NCI-H69 (cell line): Measurements from ENCODE around the gene CDKL4.
"Not testable (repeated sequence)": the region's sequence is repeated elsewhere in the genome, so short reads cannot be mapped to it uniquely, and the experiment has no call there.

ENCODE experiments used
- DNase-seq: peaks from one replicate; lab custom pipeline; 2025; lab: John Stamatoyannopoulos, UW

CDKL4 gene

DNA sequence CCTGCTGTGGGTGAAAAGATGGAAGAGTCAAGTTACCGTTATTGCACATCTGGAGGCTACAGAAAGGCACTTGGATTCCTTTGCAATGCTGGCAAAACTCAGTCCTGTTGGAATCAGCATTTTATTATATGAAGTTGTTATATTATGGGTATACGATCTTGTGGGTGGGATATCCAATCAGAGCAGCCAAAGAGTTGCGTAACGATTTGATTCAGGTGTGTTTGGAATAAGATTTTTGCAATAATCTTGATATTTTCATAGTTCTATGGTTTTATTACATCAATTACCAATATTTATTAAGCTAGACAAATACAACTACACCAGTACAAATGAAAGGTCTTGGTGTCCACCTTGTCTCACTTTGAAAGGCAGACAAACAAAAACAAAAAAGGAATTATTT lies 65.0 kb downstream of the CDKL4 start:
- no peak for DNase-seq

DNA sequence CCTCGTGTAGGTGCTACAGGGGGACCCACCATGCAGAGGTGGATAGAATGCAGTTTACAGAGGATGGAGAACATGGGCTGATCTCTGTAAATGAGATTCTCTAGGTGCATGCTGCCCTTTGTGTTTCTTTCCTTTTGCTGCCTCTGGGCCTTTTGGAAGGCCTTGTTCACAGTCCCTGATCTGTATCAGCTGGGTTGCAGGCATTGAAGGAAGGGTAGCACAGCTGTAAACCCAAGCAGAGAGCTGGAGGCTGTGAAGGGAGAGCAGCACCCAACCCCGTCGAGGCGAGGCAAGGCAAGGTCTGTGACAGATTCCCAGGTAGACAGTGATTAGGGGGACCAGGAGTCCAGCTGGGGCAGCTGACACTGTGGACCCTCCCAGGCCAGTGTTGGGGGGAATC lies 66.8 kb downstream of the CDKL4 start:
- no peak for DNase-seq

DNA sequence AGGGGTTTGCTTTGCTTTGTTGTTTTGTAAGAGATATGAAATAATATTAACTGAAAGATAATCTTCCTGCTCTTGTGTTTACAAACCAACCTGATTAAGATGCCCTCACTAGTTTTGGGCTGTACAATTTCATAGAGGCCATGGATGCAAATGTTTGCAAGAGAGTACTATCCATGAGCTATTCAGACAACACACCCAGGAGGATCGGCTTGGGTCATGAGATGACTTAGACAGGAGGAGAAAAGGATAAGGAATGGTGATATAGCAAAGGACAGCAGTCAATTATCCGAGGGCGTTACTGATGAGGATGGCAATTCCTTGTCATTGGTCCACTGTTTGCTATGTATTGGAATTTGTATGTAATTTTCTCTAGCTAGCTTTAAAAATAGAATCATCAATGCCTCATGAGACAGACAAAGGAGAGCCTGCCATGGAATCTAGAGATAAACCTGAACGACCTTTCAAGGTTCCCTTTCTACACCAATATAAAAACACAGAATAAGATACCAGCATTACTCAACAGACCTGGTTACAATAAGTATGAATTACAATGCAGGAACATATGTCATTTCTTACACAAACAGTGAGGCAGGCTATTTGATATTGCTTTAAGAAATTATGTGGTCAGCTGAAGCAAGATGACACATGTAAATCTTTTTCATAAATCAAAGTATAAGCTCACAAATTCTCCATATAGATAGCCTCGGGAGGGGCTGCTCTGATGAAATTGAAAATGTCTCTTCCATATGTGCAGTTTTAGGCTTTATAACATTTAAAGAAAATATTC lies 68.6 kb downstream of the CDKL4 start:
- DNase-seq: no peak

DNA sequence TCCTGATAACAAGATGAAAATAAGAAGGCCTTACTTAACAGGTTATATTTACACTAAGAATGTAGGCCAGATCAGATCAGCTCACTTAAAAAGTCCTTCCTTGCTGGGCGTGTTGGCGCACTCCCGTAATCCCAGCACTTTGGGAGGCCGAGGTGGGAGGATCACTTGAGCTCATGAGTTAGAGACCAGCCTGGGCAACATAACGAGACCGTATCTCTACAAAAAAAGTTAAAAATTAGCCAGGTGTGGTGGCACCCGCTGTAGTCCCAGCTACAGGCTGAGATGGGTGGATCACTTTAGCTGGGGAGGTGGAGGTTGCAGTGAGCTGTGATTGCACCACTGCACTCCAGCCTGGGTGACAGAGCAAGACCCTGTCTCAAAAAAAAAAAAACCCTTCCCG lies 69.7 kb downstream of the CDKL4 start:
- DNase-seq: no peak

DNA sequence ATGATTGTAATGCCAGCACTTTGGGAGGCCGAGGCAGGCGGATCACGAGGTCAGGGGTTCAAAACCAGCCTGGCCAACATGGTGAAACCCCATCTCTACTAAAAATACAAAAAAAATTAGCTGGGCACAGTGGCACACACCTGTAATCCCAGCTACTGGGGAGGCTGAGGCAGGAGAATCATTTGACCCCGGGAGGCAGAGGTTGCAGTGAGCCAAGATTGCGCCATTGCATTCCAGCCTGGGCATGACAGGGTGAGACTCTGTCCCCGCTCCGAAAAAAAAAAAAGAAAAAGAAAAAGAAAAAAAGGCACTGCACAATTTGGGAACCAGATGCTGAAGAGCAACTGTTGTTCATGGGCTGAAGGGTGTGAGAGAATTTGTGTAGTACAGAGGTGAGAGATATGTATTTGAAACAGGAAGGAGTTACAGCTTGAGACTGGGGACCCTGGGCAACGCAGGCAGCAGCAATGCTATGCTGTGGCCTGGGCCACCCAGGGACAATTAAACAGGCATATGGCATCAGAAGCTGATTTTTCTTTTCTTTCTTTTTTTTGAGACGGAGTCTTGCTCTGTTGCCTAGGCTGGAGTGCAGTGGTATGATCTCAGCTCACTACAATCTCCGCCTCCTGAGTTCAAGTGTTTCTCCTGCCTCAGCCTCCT lies 71.6 kb downstream of the CDKL4 start:
- DNase-seq: not testable (repeated sequence)

DNA sequence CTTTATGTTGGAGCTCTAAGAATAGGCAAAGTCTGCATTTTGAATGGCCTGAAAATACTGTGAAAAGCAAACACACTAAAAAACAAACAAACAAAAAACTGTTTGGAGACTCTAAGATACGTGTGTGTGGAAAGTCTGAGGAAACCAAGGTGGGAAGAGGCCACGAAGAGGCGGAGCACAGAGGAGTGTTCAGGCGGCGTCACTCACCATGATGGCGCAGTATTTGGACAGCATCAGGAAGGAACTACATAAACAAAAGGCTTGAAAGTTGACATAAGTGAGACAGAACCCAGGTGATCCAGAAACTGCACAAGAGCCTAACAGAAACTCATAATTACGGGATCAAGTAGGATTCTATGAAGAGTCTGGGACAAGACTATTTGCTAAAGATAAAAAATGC lies 72.1 kb downstream of the CDKL4 start:
- no peak for DNase-seq

DNA sequence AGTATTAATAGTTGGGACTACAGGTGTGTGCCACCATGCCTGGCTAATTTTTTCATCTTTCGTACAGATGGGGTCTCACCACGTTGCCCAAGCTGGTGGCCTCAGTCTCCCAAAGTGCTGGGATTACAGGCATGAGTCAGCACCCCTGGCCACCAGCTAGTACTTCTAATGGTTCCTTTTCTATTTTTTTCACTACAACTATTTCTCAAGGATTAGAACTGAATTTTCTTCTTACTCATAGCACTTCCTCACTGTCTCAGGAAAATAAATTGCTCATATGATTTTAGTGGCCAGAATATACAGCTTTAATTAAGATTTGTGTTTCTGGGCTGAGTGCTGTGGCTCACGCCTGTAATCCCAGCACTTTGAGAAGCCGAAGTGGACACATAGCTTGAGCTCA lies 79.7 kb downstream of the CDKL4 start:
- no peak for DNase-seq

DNA sequence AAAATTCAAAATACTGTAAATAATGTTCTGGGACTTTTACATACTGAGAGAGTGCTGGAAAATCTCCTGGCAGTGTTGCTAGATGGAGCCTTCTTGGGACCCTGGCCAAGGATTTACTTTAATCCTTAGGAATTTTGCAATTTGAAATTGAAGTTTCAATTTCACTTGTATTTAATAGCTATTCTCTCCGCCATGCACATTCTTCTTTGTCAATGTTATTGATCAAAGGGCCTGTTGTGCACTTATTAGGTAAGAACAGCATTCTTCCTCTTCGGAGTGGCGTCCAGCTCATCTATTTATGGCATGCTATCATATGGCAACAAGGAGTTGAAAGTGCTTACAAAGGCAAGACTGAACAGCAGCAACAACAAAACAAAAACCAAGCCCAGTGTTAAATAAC lies 82.8 kb downstream of the CDKL4 start:
- DNase-seq: no peak

DNA sequence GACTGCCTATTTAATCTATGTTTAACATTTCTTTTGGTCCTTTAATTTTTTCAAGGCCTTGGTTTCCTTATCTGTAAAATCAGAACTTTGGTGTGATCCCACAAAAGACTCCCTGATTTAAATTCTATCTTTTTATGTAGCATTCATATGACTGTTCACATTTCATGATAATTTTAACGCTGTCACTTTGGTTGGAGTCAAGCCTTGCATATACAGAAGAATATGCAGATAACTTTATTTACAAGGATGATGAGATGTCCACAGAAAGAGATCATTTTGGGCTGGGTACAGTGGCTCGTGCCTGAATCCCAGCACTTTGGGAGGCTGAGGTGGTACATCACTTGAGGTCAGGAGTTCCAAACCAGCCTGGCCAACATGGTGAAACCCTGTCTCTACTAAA lies 84.5 kb downstream of the CDKL4 start:
- no peak for DNase-seq

DNA sequence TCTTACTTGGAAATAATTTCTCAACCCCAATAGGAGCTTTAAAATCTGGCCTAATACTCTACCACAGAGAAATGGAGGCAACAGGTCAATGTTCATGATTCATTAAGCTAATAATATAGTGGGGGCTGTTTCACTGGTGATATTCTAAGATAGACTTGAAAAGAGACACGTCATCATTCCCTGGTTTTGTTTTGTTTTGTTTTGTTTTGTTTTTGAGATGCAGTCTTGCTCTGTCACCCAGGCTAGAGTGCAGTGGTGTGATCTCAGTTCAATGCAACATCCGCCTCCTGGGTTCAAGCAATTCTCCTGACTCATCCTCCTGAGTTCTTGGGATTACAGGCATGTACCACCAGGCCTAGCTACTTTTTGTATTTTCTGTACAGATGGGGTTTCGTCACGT lies 85.4 kb downstream of the CDKL4 start:
- DNase-seq: no peak

DNA sequence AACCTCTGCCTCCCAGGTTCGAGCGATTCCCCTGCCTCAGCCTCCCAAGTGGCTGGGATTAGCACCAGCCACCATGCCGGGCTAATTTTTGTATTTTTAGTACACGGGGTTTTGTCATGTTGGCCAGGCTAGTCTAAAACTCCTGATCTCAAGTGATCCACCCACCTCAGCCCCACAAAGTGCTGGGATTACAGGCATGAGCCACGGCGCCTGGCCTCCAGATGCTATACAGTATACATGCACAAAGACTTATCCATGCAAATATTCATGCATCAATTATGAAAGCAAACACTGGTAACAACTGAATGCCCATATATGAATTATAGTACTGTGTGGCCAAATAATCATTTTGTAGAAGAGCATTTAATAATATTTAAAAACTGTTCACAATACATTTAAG lies 86.9 kb downstream of the CDKL4 start:
- no peak for DNase-seq

DNA sequence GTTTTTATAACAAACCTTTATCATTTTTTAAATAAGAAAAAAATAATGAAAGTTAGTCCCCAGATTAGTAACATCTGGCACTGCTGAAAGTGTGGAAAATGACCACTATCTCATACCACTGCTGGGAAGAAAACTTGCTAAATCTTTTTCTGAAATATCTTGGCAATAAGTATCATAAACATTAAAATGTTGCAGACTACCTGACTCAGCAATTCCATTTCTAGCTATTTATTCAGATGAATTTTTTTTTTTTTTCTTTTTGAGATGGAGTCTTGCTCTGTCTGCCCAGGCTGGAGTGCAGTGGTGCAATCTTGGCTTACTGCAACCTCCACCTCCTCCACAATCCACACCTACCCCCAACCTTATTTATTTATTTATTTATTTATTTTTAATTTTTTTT lies 87.7 kb downstream of the CDKL4 start:
- no peak for DNase-seq

DNA sequence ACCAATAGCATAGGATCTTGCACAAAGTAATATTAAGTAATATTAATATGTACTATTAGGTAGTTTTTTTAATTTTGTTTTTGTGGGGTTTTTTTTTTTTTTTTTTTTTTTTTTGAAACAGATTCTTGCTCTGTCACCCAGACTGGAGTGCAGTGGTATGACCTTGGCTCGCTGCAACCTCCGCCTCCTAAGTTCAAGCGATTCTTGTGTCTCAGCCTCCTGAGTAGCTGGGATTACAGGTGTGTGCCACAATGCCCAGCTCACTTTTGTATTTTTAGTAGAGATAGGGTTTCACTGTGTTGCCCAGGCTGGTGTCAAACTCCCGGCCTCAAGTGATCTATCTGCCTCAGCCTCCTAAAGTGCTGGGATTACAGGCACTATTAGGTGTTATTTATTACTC lies 88.2 kb downstream of the CDKL4 start:
- not testable (repeated sequence) for DNase-seq

DNA sequence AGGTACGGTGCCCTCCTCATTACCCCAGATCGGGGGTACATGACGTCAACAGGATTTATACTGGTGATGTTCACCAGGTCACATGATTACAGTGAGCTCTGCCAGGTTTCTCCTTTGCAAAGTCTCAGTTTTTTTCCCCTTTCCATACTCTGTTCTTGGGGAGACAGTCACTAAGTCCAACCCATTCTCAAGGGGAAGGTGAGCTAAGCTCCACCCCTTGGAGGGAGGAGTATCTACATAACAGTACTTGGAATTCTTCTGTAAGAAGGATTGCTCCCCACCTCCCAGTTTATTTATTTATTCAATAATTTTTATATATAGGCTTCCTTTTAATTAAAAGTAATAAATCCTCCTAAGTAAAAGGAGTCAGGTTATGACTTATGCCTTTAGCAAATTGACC lies 88.8 kb downstream of the CDKL4 start:
- DNase-seq: no peak

DNA sequence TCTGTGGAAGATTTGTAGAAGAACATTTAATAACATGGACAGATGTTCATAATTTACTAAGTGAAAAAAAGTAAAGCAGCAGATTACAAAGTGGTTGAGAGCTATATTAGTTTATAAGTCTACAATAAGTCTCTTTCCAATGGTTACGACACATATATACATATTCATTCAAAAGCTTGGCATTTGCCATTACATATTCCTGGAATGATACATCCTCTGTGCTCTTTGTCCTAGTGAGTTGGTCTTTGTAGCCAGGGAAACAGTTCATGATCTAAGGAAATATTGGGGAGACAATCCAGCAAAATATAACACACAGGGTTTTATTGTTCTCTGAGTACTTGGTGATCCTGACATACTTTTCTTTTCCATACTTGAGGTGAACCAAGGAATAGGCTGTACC lies 90.5 kb downstream of the CDKL4 start:
- DNase-seq: no peak

DNA sequence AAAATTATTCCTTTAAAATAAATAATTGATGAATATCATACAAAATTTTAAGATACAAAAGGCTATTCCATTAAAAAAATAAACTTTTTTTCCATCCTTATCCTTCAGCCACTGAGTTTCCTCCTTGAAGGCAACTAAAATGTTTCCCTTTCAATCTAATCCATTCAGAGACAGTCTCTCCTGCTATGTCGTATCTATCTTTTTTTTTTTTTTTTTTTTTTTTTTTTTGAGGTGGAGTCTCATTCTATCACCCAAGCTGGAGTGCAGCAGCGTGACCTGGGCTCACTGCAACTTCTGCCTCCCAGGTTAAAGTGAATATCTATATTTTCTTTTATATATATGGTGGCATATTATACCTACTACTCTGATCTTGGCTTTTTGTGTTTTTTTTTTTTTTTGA lies 91.3 kb downstream of the CDKL4 start:
- DNase-seq: no peak

DNA sequence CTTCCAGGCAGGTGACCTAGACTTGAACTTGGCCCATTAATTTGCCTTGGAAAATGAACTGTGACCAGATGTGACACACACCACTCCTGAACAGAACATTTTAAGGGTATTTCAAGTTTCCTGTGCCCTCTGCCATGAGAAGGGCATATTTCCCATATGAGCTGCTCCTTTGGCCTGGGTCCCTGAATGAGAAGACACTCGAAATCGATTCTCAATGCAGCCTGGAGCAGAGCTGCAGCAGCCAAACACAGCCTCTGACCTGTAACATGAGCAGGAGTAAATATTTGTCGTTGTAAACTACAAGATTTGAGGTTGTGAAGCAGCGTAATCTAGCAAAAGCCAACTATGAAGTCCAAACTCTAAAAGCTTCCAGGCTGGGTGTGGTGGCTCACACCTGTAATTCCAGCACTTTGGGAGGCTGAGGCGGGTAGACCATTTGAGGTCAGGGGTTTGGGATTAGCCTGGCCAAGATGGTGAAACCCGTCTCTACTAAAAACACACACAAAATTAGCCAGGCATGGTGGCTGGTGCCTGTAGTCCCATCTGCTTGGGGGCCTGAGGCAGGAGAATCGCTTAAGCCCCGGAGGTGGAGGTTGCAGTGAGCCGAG lies 92.8 kb downstream of the CDKL4 start:
- no peak for DNase-seq

DNA sequence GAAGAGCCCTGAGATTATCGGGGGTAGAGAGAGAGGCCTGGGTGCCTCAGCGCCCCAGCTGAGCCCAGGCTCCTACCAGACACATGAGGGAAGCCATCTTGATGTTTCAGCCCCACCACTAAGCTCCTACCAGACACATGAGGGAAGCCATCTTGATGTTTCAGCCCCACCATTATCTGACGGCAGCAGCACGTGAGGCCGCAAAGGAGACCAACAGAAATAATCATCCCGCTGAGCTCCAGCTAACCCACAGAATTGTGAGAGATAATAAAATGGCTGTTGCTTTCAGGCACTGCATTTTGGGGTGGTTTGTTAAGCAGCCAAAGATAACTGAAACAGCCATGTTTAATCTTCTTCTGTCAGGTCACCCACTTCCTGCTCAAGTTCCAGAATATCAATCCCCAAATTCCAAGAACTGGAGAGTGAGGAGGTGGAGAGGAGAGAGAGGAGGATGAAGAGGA lies 93.6 kb downstream of the CDKL4 start:
- no peak for DNase-seq

DNA sequence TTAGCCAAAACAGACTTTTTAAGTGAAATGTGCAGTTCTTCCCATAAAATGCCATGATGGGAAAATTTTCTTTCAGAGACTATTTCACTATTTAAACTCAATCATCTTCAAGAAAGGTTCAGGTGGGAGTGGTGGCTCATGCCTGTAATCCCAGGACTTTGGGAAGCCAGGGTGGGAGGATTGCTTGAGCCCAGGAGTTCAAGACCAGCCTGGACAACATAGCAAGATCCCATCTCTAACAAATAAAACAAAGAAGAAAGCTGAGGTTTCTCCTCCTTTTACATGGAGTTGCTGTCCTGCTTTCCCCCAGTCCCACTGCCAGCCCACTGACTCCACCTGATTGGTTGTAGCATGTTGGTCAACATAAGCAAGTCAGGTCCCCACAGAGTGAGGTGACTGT lies 97.1 kb downstream of the CDKL4 start:
- DNase-seq: no peak

DNA sequence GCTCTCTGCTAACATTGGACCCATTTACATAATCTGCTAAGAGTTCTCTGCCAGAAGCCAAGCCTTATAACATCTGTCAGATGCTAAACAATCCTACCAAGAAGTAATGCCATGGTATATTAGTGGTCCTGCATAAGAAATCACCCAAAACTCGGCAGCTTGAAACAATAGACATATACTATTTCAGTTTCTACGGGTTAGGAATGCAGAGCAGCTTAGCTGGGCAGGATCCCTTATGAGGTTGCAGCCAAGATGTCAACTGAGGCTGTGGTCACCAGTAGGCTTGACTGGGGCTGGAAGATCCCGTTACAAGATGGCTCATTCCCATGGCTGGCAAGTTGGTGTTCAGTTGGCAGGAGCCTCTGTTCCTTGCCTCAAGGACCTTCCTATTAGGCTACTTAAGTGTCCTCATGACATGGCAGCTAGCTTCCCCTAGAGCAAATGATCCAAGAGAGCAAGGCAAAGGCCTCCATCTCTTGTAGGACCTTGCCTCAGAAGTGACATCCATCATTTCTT lies 97.8 kb downstream of the CDKL4 start:
- no peak for DNase-seq

DNA sequence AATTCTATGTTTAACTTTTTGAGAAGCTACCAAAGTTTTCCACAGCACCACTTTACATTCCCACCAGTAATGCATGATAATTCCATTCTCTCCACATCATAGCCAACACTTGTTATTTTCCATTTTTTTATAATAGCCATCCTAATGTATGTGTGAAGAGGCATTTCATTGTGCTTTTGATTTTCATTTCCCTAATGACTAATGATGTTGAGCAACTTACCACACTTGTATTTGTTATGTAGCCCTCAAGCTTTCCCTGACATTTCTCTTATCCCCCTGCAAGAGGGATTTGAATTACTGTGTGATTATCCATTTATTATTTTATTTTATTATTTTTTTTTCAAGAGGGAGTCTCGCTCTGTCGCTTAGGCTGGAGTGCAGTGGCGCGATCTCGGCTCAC lies 99.4 kb downstream of the CDKL4 start:
- no peak for DNase-seq

DNA sequence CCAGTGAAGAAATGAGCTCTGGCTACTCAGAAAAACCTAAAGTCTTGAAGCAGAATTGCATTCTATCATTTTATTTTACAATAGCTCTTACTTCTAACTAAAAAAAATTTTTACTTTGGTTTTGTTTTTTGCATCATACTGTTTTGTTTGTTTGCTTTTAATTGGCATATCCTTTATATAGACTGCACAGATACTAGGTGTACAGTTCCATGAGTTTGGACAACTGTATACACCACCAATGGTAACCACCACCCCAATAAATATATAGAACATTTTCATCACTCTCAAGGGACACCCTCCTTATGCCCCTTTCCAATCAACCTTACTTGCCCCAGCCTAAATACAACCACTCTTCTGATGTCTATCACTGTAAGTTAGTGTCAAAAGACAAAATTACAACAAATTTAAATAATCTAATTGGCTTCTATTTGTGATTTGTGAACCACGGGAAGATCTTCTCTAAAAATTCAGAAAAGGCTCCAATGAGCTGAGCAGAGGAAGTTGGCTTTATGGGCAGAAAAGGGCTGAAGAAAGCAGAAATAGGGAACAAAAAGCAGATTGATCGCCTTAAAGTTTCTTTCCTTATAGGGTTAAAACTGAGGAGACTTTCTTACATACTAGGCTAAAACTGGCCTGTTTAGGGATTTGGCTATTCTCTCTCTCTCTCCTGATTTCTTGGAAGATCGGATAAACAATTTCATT lies 100.7 kb downstream of the CDKL4 start:
- no peak for DNase-seq
